Activated T-cell treated with anti-CD3 and anti-CD28 coated beads for 1 hour (primary cell): ENCODE data around the gene SLC25A47.
"Not testable (repeated sequence)": the region's sequence is repeated elsewhere in the genome, so short reads cannot be mapped to it uniquely, and the experiment has no call there.

ENCODE experiments used
- DNase-seq: peaks from one replicate; pipeline ENCODE4 v3.0.0-alpha.2; 2020; ENCODE audit warnings: low read depth

The SLC25A47 gene

DNA sequence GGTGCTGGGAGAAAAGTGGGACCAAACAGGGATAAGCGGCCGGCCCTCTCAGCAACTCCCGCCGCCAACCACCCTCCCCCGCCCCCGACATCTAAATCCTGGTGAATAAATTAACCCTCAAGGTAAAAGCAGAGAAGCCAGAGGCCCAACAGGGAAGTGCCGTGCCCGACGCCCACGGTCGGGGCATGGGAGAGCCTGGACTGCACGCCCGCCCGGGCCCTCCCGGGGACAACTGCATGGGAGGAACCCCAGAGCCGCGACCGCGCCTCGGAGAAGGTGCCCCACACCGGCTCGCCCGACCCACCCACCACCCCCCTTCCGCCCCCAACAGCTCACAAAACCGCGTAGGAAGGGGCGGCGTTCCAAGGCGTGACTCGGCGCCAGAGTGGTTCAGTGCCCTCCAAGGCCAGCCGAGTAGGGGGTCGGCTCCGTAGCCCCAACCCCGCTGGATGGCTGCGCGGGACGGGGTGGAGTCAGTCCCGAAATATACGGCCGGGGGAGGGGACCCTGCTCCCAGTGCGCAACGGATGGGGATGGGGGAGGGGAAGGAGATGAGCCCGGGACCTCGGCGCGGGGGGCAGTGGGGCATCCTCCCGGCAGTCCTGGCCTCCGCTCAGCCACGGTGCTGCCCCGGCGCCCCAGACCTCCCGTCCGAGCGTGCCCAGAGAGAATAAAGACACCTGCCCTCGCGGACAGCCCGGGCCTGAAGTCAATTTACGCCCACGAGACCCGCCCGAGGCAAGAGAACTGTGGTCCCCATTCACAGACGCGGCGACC, 17.6 kb upstream of the SLC25A47 start:
- DNase-seq: peak; percentile 40

DNA sequence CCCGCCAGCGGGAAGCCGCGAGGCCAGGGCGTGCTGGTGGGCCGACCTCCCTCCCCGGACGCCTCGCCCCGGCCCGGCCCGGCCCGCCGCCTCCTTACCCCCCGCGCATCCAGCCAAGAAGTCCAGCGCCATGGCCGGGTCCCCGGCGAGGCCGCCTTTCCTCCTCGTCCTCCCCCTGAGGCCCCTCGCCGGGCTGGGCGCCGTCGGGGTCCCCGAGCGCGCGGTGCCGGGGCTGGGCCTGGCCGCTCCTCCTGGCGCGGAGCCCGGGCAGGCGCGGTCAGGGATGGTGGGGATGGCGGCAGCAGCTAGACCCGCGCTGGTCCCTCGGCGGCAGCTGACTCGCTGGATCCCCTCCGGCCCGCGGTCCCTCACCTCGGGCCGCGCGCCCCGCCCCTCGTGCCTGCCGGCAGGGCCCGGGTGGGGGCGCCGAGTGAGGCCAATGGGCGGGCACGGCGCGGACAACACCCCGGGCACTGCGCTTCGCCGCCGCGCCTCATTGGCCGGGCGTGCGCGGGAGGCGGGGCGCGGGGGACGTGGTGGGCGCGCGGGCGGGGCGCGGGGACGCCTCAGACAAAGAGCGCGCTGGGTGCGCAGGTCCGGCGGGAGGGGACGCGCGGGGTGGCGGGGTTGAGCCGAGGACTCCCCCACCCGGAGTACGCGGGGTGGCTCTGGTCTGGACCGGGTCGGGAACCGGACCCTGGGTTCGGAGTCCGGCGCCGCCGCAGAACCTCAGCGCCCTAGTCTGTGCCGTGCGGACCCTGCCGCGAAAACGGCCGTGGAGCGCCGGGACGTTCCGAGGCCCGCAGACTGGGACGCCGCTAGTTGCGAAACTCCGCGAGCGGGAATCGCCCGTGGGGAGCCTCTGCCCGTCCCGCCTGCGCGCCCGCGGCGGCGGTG, 16.8 kb upstream of the SLC25A47 start, which contains the start of gene SLC25A29:
Gene SLC25A29, minus strand, starts transcription at position 344 of the 897 bp plus-strand sequence. Its CDS starts 212 bp downstream, at position 132.
- DNase-seq: peak; percentile 58

- DNase-seq: no peak
These were observed 16.0 kb upstream of the SLC25A47 start for GRCh38 chr14:100306998-100307765.

GRCh38 chr14:100307766-100308426, 15.2 kb upstream of the SLC25A47 start:
- no peak for DNase-seq

DNA sequence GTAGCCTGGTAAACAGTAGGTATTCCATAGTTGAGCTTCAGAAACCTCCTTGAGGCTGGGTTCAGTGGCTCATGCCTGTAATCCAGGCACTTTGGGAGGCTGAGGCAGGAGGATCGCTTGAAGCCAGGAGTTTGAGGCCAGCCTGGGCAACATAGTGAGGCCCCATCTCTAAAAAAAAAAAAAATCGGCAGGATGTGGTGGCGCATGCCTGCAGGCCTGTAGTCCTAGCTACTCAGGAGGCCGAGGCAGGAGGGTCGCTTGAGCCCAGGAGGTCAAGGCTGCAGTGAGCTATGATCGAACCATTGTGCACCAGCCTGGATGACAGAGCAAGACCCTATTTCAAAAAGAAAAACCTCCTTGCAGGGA, 14.7 kb upstream of the SLC25A47 start:
- not testable (repeated sequence) for DNase-seq

DNA sequence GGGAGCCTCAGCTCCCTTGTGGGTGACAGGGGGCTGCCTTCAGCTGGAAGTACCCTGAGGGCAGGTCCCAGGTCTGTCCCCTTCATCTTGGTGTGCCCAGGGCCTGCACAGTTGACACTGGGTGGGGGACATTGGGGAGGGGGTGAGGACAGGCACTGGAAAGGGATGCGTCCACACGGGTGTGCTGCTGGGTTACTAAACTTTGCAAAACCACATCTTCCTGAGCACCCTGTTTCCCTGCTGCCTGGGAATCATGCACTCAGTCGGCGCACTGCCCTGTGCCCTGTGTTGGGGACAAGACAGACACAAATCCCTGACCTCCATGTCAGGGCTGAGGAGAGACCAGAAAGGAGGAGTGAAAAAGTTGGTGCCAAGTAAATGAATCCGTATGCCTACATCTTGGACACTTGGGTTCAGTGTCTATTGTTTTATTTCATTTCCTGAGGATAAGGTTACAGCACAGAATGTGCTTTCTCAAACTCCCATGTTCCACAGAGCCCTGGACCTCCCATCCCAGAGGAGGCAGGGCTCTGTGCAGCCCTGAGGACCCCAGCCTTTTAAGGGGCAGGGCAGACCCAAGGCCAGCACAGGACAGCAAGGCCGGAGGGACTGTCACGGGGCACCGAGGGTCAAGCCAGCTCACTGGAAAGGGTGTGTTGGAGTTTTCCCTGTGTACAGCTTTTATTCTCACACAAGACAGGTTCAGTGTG, 14.0 kb upstream of the SLC25A47 start:
- no peak for DNase-seq

GRCh38 chr14:100312110-100312876, 10.8 kb upstream of the SLC25A47 start:
- not testable (repeated sequence) for DNase-seq

DNA sequence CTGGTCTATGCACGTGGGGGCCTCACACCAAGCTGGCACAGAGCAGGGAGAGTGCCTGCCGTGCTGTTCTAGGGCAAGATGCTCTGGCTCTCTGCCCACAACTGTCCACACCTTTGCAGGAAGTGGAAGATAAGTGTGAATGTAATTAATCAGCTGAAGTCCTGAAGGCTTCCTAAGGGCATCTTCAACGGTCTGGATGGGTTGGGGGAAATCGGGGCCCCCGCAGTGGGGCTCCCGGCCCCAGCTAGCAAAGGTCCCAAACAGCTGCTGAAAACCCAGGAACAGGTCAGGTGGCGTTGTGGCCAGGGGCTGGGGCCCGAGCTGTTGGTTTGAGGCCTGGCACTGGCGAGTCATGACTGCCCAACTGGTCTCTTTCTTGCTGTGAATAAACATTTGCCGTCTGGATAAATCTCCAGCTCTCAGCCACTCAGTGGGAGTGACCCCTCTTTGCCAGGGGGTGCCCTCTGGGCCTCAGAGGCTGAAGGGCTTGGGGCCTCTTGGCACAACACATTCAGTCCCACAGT, 10.2 kb upstream of the SLC25A47 start:
- no peak for DNase-seq

DNA sequence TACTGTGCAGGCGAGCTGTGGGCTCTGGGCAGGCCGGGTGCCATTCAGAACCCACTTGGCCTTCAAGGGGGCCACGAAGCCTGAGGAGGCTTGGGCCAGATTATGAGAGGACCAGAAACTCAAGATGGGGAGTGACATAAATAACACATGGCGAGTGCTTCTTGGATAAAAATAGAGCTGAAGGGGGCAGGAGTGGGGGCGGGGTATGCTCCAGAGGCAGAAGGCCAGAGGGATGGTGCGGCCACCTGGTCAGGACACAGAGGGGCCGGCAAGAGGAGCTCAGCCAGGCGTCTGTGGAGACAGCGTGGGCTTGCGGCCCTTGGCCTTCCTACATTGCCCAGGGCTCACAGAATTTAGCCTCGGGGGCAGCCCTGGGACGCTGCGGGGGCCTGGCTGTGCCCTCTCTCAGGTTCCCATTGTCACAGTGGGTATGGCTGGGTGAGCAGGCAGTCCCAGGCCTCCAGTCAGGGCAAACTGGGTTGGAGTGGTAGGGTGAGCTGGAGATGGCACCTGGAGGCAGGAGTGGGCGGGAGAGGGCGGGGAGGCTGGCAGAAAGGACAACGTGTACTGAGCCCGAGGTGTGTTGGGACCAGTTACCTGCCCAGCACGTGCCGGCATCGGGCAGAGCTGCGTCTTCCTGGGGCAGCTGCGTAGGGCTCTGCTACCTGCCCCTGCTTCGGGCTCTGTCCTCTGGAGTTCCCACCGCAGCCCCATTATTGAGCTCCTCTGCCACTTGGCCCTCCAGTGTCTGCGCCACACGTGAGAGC, 9.5 kb upstream of the SLC25A47 start:
- no peak for DNase-seq

- DNase-seq: no peak
These were observed 8.4 kb upstream of the SLC25A47 start for GRCh38 chr14:100314724-100315123.

DNA sequence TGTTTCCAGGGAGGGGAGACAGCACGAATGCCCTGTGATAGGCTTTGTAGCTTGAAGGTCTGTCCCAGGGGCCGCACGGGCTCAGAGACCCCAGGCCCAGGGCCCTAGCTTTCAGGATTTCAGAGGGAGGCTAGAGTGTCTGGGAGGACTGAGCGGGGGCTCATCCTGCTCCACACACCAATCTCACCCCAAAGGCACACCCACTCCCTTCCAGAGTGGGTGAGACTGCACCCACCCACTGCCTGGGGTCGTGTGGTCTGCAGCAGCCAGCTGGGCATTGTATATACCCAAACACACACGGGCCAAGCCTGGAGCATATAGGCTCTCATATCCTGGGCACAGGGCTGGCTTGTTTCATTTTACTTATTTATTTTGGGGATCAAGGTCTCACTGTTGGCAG, 5.8 kb upstream of the SLC25A47 start:
- DNase-seq: no peak

DNA sequence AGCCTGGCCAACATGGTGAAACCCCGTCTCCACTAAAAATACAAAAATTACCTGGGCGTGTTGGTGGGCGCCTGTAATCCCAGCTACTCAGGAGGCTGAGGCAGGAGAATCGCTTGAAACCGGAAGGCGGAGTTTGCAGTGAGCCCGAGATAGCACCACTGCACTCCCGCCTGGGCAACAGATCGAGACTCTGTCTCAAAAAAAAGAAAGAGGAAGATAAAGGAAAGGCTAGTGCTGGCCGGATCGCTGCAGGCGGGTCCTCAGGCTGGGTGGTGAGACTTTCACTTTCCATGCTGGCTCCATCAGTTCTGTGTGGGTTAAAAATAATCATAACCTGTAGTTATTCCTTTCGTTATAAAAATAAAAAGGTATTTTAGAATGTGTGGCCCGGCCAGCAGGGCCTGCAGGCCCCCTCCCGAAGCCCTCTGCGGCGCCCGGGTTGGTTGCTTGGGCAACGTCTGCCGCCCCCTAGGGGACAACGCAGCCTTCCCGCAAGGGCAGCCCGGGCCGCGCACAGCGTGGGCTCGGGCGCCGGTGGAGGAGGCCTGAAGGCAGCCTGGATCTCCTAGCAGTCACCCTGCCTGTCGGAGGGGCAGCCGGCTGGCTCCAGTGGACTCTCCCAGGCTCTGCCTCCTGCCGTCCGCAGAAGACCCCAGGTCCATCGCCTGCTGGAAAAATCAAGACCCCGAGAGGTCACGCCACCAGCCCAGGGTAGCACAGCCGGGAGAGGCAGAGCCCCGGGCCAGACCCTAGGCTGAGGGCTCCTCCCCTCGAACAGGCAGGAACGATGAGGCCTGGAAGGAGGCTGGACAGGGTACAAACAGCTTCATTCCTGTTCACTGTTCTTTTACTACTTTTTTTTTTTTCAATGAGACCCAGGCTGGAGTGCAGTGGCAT, 5.0 kb upstream of the SLC25A47 start:
- DNase-seq: peak; percentile 66

DNA sequence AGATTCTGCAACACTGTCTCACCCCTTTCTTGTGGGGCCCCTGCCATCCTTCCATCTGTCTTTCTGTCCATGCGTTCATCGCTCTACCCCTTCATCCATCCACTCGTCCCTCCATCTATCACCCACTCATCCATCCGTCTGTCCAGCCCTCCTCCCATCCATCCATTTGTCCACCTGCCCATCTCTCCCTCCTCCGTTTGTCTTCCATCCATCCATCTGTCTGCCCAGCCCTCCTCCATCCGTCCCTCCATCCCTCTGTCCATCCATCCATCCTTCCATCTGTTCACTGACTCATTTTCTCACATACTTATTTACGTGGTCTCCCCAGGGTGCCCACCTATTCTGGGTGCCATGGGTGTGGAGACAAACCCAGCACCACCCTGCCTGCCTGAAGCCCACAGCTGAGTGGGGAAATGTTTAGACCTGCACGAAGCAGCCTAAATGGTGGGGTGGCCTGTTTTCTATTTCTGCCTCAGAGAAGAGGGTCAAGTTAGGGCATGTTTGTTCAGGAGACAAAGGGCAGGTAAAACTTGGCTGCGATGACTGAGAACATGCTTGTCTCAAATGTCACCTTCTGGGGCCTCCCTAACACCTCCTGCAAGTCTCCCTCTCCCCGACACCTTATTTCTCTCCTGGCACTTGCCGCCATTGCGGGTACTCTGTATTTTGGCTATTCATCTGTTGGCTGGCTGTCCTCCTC, 2.8 kb upstream of the SLC25A47 start:
- no peak for DNase-seq

GRCh38 chr14:100321473-100322137, 1.5 kb upstream of the SLC25A47 start:
- DNase-seq: no peak

DNA sequence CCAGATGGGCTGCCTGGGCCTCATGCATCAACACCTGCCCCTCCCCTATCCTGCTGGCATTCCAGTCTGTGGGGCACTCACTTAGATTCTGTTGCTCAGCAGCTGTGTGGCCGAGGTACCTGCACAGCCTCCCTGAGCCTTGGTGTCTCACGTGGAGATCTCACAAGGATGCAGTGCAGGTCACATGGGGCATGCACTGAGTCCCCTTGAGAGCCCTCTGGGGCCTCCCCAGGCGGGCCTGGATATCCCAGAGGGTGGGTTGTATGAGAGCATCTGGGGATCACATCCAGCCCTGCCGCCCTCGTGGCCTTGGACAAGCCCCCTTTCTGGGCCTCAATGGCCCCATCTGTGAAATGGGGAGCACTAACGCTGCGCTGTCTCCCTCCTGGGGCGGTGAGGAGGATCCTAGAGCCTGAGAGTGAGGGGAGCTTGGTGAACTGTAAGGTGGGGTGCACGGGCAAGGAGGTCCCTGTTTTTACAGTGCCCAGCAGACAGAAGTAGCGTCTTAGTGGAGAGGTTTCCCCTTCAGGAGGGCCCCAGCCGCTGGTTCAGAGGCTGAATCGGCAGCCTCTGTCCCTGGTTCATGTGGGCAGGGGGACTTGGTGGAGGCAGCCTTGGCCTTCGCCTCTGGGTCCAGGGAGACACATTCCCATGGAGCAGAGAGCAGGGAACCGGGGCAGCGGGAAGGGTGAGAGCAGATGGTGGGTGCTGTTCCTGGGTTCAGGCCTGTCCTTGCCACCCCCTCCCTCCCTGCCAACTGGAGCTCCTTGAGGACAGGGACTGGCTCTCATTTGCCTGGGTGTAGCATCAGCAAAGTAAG, 791 bp upstream of the SLC25A47 start:
- no peak for DNase-seq

GRCh38 chr14:100323942-100324307, 786 bp downstream of the SLC25A47 start:
- DNase-seq: no peak
